Liver (tissue), 9 donors: ENCODE measurements around the gene SRSF9. TPM values are rescaled to one million over a fixed set of nuclear protein-coding genes. Genes with fewer than 3 reads are reported as not detected.

Source experiments
- DNase-seq: peaks from one replicate; pipeline ENCODE4 v3.0.0-alpha.2; 2017; ENCODE audit warnings: low spot score
- H3K27ac ChIP-seq, 2 donors: one replicate each; pipeline ENCODE4 v1.7.0; 2013; ENCODE audit warnings: inconsistent platforms in 2 of 2, low read length in 2 of 2, control low read depth in 1 of 2, low read depth in 1 of 2, mild to moderate bottlenecking in 1 of 2
- H3K27me3 ChIP-seq, 4 donors: one replicate each; pipeline versions ENCODE4 v1.6.1 to v1.7.0; 2013; ENCODE audit warnings: low read length in 3 of 4, inconsistent platforms in 1 of 4, mild to moderate bottlenecking in 1 of 4, moderate library complexity in 1 of 4; ENCODE audit not compliant: control insufficient read depth in 4 of 4, insufficient read depth in 4 of 4
- H3K36me3 ChIP-seq, 4 donors: one replicate each; pipeline versions ENCODE4 v1.6.1 to v1.7.0; 2013; ENCODE audit warnings: low read length in 3 of 4, mild to moderate bottlenecking in 3 of 4, low read depth in 1 of 4, moderate library complexity in 1 of 4; ENCODE audit not compliant: control insufficient read depth in 4 of 4, insufficient read depth in 3 of 4
- H3K4me1 ChIP-seq, 4 donors: one replicate each; pipeline versions ENCODE4 v1.6.1 to v1.7.0; 2013; ENCODE audit warnings: low read length in 3 of 4, mild to moderate bottlenecking in 3 of 4, moderate library complexity in 1 of 4; ENCODE audit not compliant: control insufficient read depth in 4 of 4, insufficient read depth in 4 of 4
- H3K4me3 ChIP-seq, 3 donors: one replicate each; pipeline versions ENCODE4 v1.6.1 to v1.7.0; 2013; ENCODE audit warnings: low read length in 3 of 3, control low read depth in 1 of 3, low read depth in 1 of 3, mild to moderate bottlenecking in 1 of 3
- H3K9ac ChIP-seq, 2 donors: one replicate each; pipeline ENCODE4 v1.7.0; 2013; ENCODE audit warnings: low read length in 2 of 2, mild to moderate bottlenecking in 2 of 2, moderate library complexity in 2 of 2, control low read depth in 1 of 2, low read depth in 1 of 2
- H3K9me3 ChIP-seq, 4 donors: one replicate each; pipeline versions ENCODE4 v1.6.1 to v1.7.0; 2013; ENCODE audit warnings: low read length in 3 of 4; ENCODE audit not compliant: control insufficient read depth in 4 of 4
- ATF3 ChIP-seq: IDR thresholded peaks from 2 replicates; pipeline ENCODE4 v1.6.1; 2016; ENCODE audit warnings: antibody characterized with exemption
- CTCF ChIP-seq: fragments of 150-350 bp; IDR thresholded peaks from 2 replicates; pipeline ENCODE4 v1.5.1; 2017; ENCODE audit warnings: improper control_type of control experiment, low read depth, low read length; ENCODE audit not compliant: missing input control
- EGR1 ChIP-seq, 2 donors: IDR thresholded peaks; 2 replicates each; pipeline ENCODE4 v1.6.1; 2016 to 2018; ENCODE audit warnings: antibody characterized with exemption in 2 of 2, low read depth in 2 of 2
- FOXA1 ChIP-seq: IDR thresholded peaks from 2 replicates; pipeline ENCODE4 v1.6.1; 2016; ENCODE audit warnings: antibody characterized with exemption
- FOXA2 ChIP-seq: IDR thresholded peaks from 2 replicates; pipeline ENCODE4 v1.6.1; 2016; ENCODE audit warnings: antibody characterized with exemption
- GABPA ChIP-seq, 2 donors: IDR thresholded peaks in 1 of 2; conservative IDR thresholded peaks in 1 of 2; 2 replicates each; pipeline ENCODE4 v1.6.1; 2016; ENCODE audit warnings: antibody characterized with exemption in 2 of 2, mild to moderate bottlenecking in 1 of 2, moderate library complexity in 1 of 2
- HNF4A ChIP-seq, 2 donors: conservative IDR thresholded peaks; 2 replicates each; pipeline ENCODE4 v1.6.1; 2016; ENCODE audit warnings: antibody characterized with exemption in 2 of 2, mild to moderate bottlenecking in 2 of 2
- HNF4G ChIP-seq: IDR thresholded peaks from 2 replicates; pipeline ENCODE4 v1.6.1; 2016; ENCODE audit warnings: antibody characterized with exemption
- JUND ChIP-seq, 2 donors: IDR thresholded peaks; 2 replicates each; pipeline ENCODE4 v1.6.1; 2016; ENCODE audit warnings: antibody characterized with exemption in 2 of 2
- MAX ChIP-seq: IDR thresholded peaks from 2 replicates; pipeline ENCODE4 v1.6.1; 2016; ENCODE audit warnings: antibody characterized with exemption
- NR2F2 ChIP-seq: IDR thresholded peaks from 2 replicates; pipeline ENCODE4 v1.6.1; 2016; ENCODE audit warnings: antibody characterized with exemption
- RAD21 ChIP-seq, 2 donors: IDR thresholded peaks; 2 replicates each; pipeline ENCODE4 v1.6.1; 2016; ENCODE audit warnings: antibody characterized with exemption in 2 of 2, mild to moderate bottlenecking in 2 of 2
- REST ChIP-seq: IDR thresholded peaks from 2 replicates; pipeline ENCODE4 v1.6.1; 2016; ENCODE audit warnings: antibody characterized with exemption, mild to moderate bottlenecking
- RXRA ChIP-seq, 2 donors: IDR thresholded peaks; 2 replicates each; pipeline ENCODE4 v1.6.1; 2017 to 2018; ENCODE audit warnings: antibody characterized with exemption in 2 of 2, mild to moderate bottlenecking in 1 of 2
- SP1 ChIP-seq: IDR thresholded peaks from 2 replicates; pipeline ENCODE4 v1.6.1; 2018; ENCODE audit warnings: antibody characterized with exemption, mild to moderate bottlenecking
- TAF1 ChIP-seq: conservative IDR thresholded peaks from 2 replicates; pipeline ENCODE4 v1.6.1; 2016; ENCODE audit warnings: antibody characterized with exemption, mild to moderate bottlenecking
- YY1 ChIP-seq: IDR thresholded peaks from 2 replicates; pipeline ENCODE4 v1.6.1; 2016; ENCODE audit warnings: antibody characterized with exemption, mild to moderate bottlenecking
- ZBTB33 ChIP-seq: IDR thresholded peaks from 2 replicates; pipeline ENCODE4 v1.6.1; 2016; ENCODE audit warnings: antibody characterized with exemption
- WGBS: extraction: QIAGEN DNeasy Blood & Tissue Kit; methylation state at CpG from one replicate; pipeline ENCODE4 v1.1.7; 2013; 5-methylcytosine and 5-hydroxymethylcytosine counted together
- polyA plus RNA-seq, 2 donors: library from polyadenylated mRNA; stranded (reverse) in 1 of 2; unstranded in 1 of 2; fragments of 200-250 nt in 1 of 2; fragments of >200 nt in 1 of 2; fragmentation: Nextera tagmentation in 1 of 2; extraction: Ambion mirVana in 1 of 2; gene quantifications; one replicate each; pipeline versions ENCODE4 v1.2.1 to v1.2.3, GENCODE V29; 2013 to 2015
- total RNA-seq, 2 donors: library from RNA; depleted of rRNA; stranded (reverse); fragments of >200 nt; gene quantifications; one replicate each; pipeline ENCODE4 v1.2.3, GENCODE V29; 2014
- donor health status: healthy.
- donor health status: healthy.
- donor health status: healthy.
- donor health status: healthy.
- donor health status: healthy.

The SRSF9 gene
- total and polyA plus RNA-seq, 4 donors: 45.3 to 98.5 (median 73.3) TPM

GRCh38 chr12:120515496-120515895, 45.9 kb upstream of the SRSF9 start:
- H3K27ac ChIP-seq: no peak overlapping the region
- H3K4me3 ChIP-seq: no peak overlapping the region
- H3K36me3 ChIP-seq: peaks cover 8 to 27% (median 22%) of the 10 kb centered on the region in 4 donors
- H3K9ac ChIP-seq: no peak overlapping the region
- no peak for DNase-seq
- no peaks in the 10 kb centered on the region for H3K27me3 ChIP-seq
- no peak for TF ChIP-seq NR2F2
- TF ChIP-seq HNF4G: no peak
- no peak for TF ChIP-seq TAF1
- TF ChIP-seq SP1: no peak
- TF ChIP-seq ZBTB33: no peak
- TF ChIP-seq RAD21 (IDR thresholded peaks at IDR 0.05): no peak
- TF ChIP-seq MAX: no peak
- TF ChIP-seq RXRA (IDR thresholded peaks at IDR 0.05): no peak
- TF ChIP-seq CTCF: no peak
- no peak for TF ChIP-seq ATF3
- TF ChIP-seq EGR1 (IDR thresholded peaks at IDR 0.05; ENCODE audit: low read depth in 2 of 2): no peak
- TF ChIP-seq FOXA2: no peak
- TF ChIP-seq YY1: no peak
- no peak for TF ChIP-seq REST
- no peak for TF ChIP-seq HNF4A (conservative IDR thresholded peaks at IDR 0.05)
- no peak for TF ChIP-seq JUND (IDR thresholded peaks at IDR 0.05)
- no peak for TF ChIP-seq FOXA1
- no peaks in the 10 kb centered on the region for H3K9me3 ChIP-seq
- H3K4me1 ChIP-seq: no peaks in the 10 kb centered on the region
- 92% methylated on average over 2 of the region's 2 CpGs for WGBS

DNA sequence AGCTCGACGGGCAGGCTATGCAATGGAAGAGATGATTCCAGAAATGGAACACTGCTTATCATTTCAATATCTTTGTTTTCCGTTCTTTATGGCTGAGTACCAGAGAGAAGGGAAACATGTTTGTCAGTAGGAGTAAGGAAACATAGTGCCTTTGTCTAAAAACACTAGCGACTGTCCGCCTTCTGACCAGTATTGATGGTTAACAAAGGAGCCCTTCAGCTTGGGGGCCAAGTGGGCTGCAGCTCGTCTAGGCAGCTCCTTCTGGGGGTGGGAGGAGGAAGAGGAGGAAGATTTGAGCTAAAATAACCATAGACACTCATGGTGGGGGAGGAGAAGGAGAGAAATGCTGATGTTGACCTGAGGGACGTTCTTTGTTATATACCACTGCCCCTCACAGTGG, 44.5 kb upstream of the SRSF9 start:
- TF ChIP-seq HNF4A (conservative IDR thresholded peaks at IDR 0.05) (no peak), MAX (no peak), HNF4G (no peak), SP1 (no peak), NR2F2 (no peak), ATF3 (no peak), GABPA (IDR thresholded peaks at IDR 0.05 in 1 of 2, conservative IDR thresholded peaks at IDR 0.05 in 1 of 2) (no peak), TAF1 (no peak), JUND (IDR thresholded peaks at IDR 0.05) (no peak), RXRA (IDR thresholded peaks at IDR 0.05) (no peak), YY1 (no peak)
- no peak for DNase-seq
- no peaks in the 10 kb centered on the region for H3K9me3 ChIP-seq
- no peaks in the 10 kb centered on the region for H3K27me3 ChIP-seq
- no peak overlapping the region for H3K27ac ChIP-seq
- H3K36me3 ChIP-seq: peaks cover 10 to 38% (median 30%) of the 10 kb centered on the region in 4 donors
- no peak overlapping the region for H3K4me3 ChIP-seq
- H3K4me1 ChIP-seq: no peaks in the 10 kb centered on the region
- WGBS: 94% methylated on average over 7 of the region's 7 CpGs
- H3K9ac ChIP-seq: no peak overlapping the region
